Calu3 (cell line): ENCODE measurements around the gene TMEM225B. TPM values are rescaled to one million over a fixed set of nuclear protein-coding genes. Genes with fewer than 3 reads are reported as not detected.

Source experiments
- BruUV-seq: library from RNA; stranded (reverse); fragments of 400-500 nt; replicated peaks from 2 replicates; lab custom pipeline; 2021; lab: Mats Ljungman, UMichigan
- CTCF ChIA-PET: fragments of 300-600 bp; sonication (Branson Sonifier 250); formaldehyde crosslinking; loops from one replicate; lab custom pipeline; 2022; ENCODE audit warnings: antibody characterized with exemption; lab: Charles Lee
- DNase-seq: peaks from one replicate; pipeline ENCODE4 v3.0.0; 2022
- H3K27ac Mint-ChIP-seq: one replicate; pipeline ENCODE4 v1.8.0; 2022; ENCODE audit warnings: mixed read lengths; ENCODE audit not compliant: unreplicated experiment
- H3K27me3 Mint-ChIP-seq: one replicate; pipeline ENCODE4 v1.8.0; 2022; ENCODE audit warnings: mixed read lengths; ENCODE audit not compliant: unreplicated experiment
- H3K36me3 Mint-ChIP-seq: one replicate; pipeline ENCODE4 v1.8.0; 2022; ENCODE audit warnings: mild to moderate bottlenecking, moderate library complexity, mixed read lengths; ENCODE audit not compliant: insufficient read depth, unreplicated experiment
- H3K4me1 Mint-ChIP-seq: one replicate; pipeline ENCODE4 v1.8.0; 2022; ENCODE audit warnings: mild to moderate bottlenecking, low read depth, mixed read lengths; ENCODE audit not compliant: unreplicated experiment
- H3K4me3 Mint-ChIP-seq: one replicate; pipeline ENCODE4 v1.8.0; 2022; ENCODE audit warnings: mild to moderate bottlenecking, low read depth, moderate library complexity, mixed read lengths; ENCODE audit not compliant: unreplicated experiment
- H3K9me3 Mint-ChIP-seq: one replicate; pipeline ENCODE4 v1.8.0; 2022; ENCODE audit warnings: low read depth, mixed read lengths; ENCODE audit not compliant: unreplicated experiment
- intact Hi-C: fragments of 100-400 bp; cut with micrococcal nuclease; formaldehyde crosslinking; loops from one replicate; pipeline ENCODE4 v1.10.0; 2022; ENCODE audit not compliant: unreplicated experiment
- total RNA-seq: library from RNA; stranded (reverse); gene quantifications from 2 replicates; pipeline ENCODE4 v1.2.3, GENCODE V29; 2022
- TF ChIP-seq, protein P1 (sequence below): fragments of 200-600 bp; IDR thresholded peaks from one replicate; pipeline ENCODE4 v1.8.0; 2022; ENCODE audit warnings: antibody characterized with exemption; ENCODE audit not compliant: unreplicated experiment

The TMEM225B gene
- total RNA-seq, 1 experiment from 2014 or later: not detected

DNA sequence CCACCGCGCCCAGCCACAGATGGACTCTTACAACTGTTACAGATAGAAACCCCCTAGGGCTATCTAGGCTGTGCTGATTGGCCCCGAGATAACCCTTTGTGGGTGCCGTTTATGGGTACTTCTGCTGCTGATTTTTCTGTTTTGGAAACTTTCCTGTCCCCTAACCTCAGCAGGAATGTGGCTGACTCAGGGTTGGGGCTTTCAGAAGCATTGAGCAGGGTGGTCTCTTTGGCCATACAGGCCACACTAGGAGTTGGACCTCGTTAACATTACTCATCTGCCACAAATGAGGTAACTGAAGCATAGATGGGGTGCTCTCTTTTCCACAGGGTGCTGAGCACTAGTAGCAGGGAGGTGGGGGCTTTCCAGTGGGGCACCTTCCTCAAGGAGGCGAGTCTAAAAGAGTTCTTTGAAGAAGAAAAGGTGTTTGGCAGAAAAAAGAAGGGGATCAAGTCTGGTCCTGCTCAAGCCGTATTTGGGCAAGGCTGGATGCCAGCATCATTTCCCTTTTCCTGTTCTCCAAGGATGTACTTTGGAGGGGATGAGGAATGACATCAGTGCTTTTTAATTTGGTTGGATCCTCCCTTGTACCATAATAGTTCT, 25.1 kb downstream of the TMEM225B start:
- intact Hi-C loops: no loop called here
- Mint-ChIP-seq H3K27ac (no peak overlapping the region), H3K36me3 (peaks cover 23% of the 10 kb centered on the region), H3K4me1 (peaks cover 12% of the 10 kb centered on the region), H3K9me3 (no peaks in the 10 kb centered on the region), H3K4me3 (no peak overlapping the region), H3K27me3 (no peaks in the 10 kb centered on the region)
- no peak for DNase-seq
- no TSS peak for BruUV-seq
- TF ChIP-seq, protein P1, sequence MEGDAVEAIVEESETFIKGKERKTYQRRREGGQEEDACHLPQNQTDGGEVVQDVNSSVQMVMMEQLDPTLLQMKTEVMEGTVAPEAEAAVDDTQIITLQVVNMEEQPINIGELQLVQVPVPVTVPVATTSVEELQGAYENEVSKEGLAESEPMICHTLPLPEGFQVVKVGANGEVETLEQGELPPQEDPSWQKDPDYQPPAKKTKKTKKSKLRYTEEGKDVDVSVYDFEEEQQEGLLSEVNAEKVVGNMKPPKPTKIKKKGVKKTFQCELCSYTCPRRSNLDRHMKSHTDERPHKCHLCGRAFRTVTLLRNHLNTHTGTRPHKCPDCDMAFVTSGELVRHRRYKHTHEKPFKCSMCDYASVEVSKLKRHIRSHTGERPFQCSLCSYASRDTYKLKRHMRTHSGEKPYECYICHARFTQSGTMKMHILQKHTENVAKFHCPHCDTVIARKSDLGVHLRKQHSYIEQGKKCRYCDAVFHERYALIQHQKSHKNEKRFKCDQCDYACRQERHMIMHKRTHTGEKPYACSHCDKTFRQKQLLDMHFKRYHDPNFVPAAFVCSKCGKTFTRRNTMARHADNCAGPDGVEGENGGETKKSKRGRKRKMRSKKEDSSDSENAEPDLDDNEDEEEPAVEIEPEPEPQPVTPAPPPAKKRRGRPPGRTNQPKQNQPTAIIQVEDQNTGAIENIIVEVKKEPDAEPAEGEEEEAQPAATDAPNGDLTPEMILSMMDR: no peak
- CTCF ChIA-PET: no interaction called here

DNA sequence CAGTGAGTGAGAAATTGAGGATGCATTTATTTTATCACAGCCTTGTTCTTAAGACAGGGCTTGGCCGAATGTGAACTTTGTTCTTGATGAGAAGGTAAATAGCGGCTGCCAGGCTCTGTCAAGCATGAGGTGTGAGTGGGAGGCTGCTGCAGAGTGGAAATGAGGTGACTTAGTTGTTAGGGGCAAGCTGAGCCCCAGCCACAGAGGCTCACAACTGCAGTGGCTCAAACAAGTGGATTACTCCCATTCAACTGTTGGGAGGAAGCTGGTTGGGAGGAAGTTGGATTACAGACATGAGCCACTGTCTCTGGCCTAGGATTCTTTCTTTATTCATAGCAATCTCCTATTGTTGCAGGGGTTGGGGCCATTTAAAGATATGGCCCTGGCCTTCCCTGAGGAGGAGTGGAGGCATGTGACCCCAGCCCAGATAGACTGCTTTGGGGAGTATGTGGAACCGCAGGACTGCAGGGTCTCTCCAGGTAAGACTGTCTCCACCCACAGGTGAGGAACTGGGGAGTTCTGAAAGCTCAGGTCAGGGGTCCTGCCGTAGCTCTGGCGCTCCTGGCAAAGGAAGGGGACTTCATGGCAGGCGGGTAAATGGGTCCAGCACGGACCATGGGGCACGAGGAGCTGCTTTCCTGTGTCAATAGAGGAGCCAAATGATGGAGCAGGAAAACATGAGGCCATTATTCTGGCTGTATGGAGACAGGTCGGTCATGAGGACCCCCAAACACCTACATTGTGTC, 25.8 kb downstream of the TMEM225B start:
- TF ChIP-seq, protein P1: no peak
- CTCF ChIA-PET: no interaction called here
- BruUV-seq: no TSS peak
- DNase-seq: no peak
- peaks cover 5% of the 10 kb centered on the region for H3K4me1 Mint-ChIP-seq
- H3K9me3 Mint-ChIP-seq: no peaks in the 10 kb centered on the region
- no peak overlapping the region for H3K27ac Mint-ChIP-seq
- intact Hi-C loops: no loop called here
- no peaks in the 10 kb centered on the region for H3K27me3 Mint-ChIP-seq
- H3K4me3 Mint-ChIP-seq: no peak overlapping the region
- peaks cover 21% of the 10 kb centered on the region for H3K36me3 Mint-ChIP-seq

DNA sequence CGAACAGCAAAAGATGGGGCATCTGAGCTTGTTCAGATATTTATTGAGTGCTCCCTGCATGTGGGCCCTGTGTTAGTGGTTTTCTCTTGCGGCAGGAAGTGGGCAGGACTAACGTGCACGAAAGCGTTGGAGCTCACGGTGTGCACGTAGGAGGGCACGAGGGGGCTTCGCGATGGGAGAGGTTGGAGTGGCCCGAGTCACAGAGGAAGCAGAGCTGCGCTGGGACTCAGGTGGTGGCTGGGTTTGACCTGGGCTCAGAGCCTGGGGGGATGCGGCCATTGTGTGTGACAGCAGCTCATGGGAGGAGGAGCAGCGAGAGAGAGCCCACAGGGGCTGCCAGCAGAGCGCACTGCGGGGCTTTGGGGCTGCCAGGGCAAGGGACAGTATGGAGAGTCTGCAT, 26.4 kb downstream of the TMEM225B start:
- H3K9me3 Mint-ChIP-seq: no peaks in the 10 kb centered on the region
- H3K4me3 Mint-ChIP-seq: no peak overlapping the region
- no peak overlapping the region for H3K27ac Mint-ChIP-seq
- no peak for DNase-seq
- no TSS peak for BruUV-seq
- intact Hi-C loops: no loop called here
- TF ChIP-seq, protein P1: no peak
- H3K4me1 Mint-ChIP-seq: no peaks in the 10 kb centered on the region
- no peaks in the 10 kb centered on the region for H3K27me3 Mint-ChIP-seq
- CTCF ChIA-PET: no interaction called here
- H3K36me3 Mint-ChIP-seq: peaks cover 15% of the 10 kb centered on the region

DNA sequence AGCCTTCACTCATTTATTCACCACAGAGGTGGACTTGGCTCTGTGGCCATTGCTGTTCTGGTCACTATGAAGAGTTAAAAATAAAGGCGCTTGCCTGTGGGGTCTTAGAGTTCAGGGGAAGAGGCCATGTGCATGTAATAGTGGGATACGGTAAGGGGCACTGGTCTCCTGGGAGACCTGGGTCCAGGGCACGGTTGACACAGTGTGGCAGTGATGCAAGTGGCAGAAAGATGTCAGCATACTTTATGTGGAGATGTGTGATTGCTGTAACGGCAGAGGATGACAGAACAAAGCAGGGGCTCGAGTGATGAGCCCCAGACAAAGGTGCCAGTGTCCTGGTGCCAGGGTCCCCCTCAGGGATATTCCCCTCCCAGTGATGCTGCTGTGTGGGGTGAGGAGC, 27.3 kb downstream of the TMEM225B start:
- Mint-ChIP-seq H3K4me3 (no peak overlapping the region), H3K27me3 (no peaks in the 10 kb centered on the region), H3K27ac (no peak overlapping the region), H3K4me1 (no peaks in the 10 kb centered on the region), H3K9me3 (no peaks in the 10 kb centered on the region), H3K36me3 (peaks cover 10% of the 10 kb centered on the region)
- TF ChIP-seq, protein P1: no peak
- no peak for DNase-seq
- CTCF ChIA-PET: no interaction called here
- intact Hi-C loops: no loop called here
- no TSS peak for BruUV-seq
